ENCODE measurements around the gene MYBPC1.
"Not testable (repeated sequence)": the region's sequence is repeated elsewhere in the genome, so short reads cannot be mapped to it uniquely, and the experiment has no call there.

Gene MYBPC1

GRCh38 chr12:101697930-101698799 is 103.4 kb downstream of the MYBPC1 start:
- no peak for DNase-seq

- no peak for DNase-seq
Observed at GRCh38 chr12:101698800-101699347, 104.1 kb downstream of the MYBPC1 start.

GRCh38 chr12:101700299-101700820 is 105.6 kb downstream of the MYBPC1 start:
- DNase-seq = no peak

- DNase-seq = no peak
Observed at GRCh38 chr12:101703487-101703886, 108.7 kb downstream of the MYBPC1 start.

GRCh38 chr12:101706403-101706802 is 111.6 kb downstream of the MYBPC1 start:
- no peak for DNase-seq

- DNase-seq = no peak
Observed at GRCh38 chr12:101707131-101707782, 112.5 kb downstream of the MYBPC1 start.

GRCh38 chr12:101710288-101710687 is 115.5 kb downstream of the MYBPC1 start:
- no peak for DNase-seq

- no peak for DNase-seq
Observed at GRCh38 chr12:101713059-101713682, 118.4 kb downstream of the MYBPC1 start.

- no peak for DNase-seq
Observed at GRCh38 chr12:101713930-101714329, 119.2 kb downstream of the MYBPC1 start.

GRCh38 chr12:101714877-101715444 is 120.2 kb downstream of the MYBPC1 start:
- no peak for DNase-seq

GRCh38 chr12:101719566-101719965 is 124.8 kb downstream of the MYBPC1 start:
- no peak for DNase-seq

GRCh38 chr12:101720118-101720517 is 125.3 kb downstream of the MYBPC1 start:
- DNase-seq = no peak

GRCh38 chr12:101722392-101722791 is 127.6 kb downstream of the MYBPC1 start:
- no peak for DNase-seq

- no peak for DNase-seq
Observed at GRCh38 chr12:101727098-101727497, 132.3 kb downstream of the MYBPC1 start.

- DNase-seq = no peak
Observed at GRCh38 chr12:101729842-101730241, 135.1 kb downstream of the MYBPC1 start.

GRCh38 chr12:101732318-101732717 is 137.5 kb downstream of the MYBPC1 start:
- DNase-seq = no peak

GRCh38 chr12:101733166-101733565 is 138.4 kb downstream of the MYBPC1 start:
- DNase-seq = no peak

- not testable (repeated sequence) for DNase-seq
Observed at GRCh38 chr12:101734482-101734881, 139.7 kb downstream of the MYBPC1 start.

Measured in NCI-H2171 (cell line).